ENCODE data around the gene ALOXE3.
"Not testable (repeated sequence)": the region's sequence is repeated elsewhere in the genome, so short reads cannot be mapped to it uniquely, and the experiment has no call there.

Gene ALOXE3

GRCh38 chr17:8073627-8074484 lies 44.5 kb downstream of the ALOXE3 start:
- in situ Hi-C loops (cut with MboI; ENCODE audit: low sequenced_read_pairs), result no loop called here

GRCh38 chr17:8072729-8073461 lies 45.4 kb downstream of the ALOXE3 start:
- in situ Hi-C loops (cut with MboI; ENCODE audit: low sequenced_read_pairs), result no loop called here

- in situ Hi-C loops (cut with MboI; ENCODE audit: low sequenced_read_pairs), result no loop called here
These were observed 46.0 kb downstream of the ALOXE3 start for GRCh38 chr17:8072341-8072728.

GRCh38 chr17:8071496-8071895 lies 46.8 kb downstream of the ALOXE3 start:
- in situ Hi-C loops (cut with MboI; ENCODE audit: low sequenced_read_pairs), result no loop called here

- in situ Hi-C loops (cut with MboI; ENCODE audit: low sequenced_read_pairs), result no loop called here
These were observed 48.8 kb downstream of the ALOXE3 start for GRCh38 chr17:8069587-8069860.

- in situ Hi-C loops (cut with MboI; ENCODE audit: low sequenced_read_pairs), result no loop called here
These were observed 49.4 kb downstream of the ALOXE3 start for GRCh38 chr17:8068736-8069586.

GRCh38 chr17:8067806-8068205 lies 50.5 kb downstream of the ALOXE3 start:
- in situ Hi-C loops (cut with MboI; ENCODE audit: low sequenced_read_pairs), result no loop called here

- in situ Hi-C loops (cut with MboI; ENCODE audit: low sequenced_read_pairs), result no loop called here
These were observed 51.2 kb downstream of the ALOXE3 start for GRCh38 chr17:8066841-8067775.

- in situ Hi-C loops (cut with MboI; ENCODE audit: low sequenced_read_pairs), result no loop called here
These were observed 53.7 kb downstream of the ALOXE3 start for GRCh38 chr17:8064561-8065019.

- in situ Hi-C loops (cut with MboI; ENCODE audit: low sequenced_read_pairs), result no loop called here
These were observed 54.4 kb downstream of the ALOXE3 start for GRCh38 chr17:8063761-8064534.

- in situ Hi-C loops (cut with MboI; ENCODE audit: low sequenced_read_pairs), result no loop called here
These were observed 55.4 kb downstream of the ALOXE3 start for GRCh38 chr17:8062807-8063483.

- in situ Hi-C loops (cut with MboI; ENCODE audit: low sequenced_read_pairs), result no loop called here
These were observed 55.9 kb downstream of the ALOXE3 start for GRCh38 chr17:8062435-8062806.

GRCh38 chr17:8061851-8062250 lies 56.5 kb downstream of the ALOXE3 start:
- in situ Hi-C loops (cut with MboI; ENCODE audit: low sequenced_read_pairs), result not testable (repeated sequence)

GRCh38 chr17:8060274-8060673 lies 58.0 kb downstream of the ALOXE3 start:
- in situ Hi-C loops (cut with MboI; ENCODE audit: low sequenced_read_pairs), result no loop called here

GRCh38 chr17:8059131-8059530 lies 59.2 kb downstream of the ALOXE3 start:
- in situ Hi-C loops (cut with MboI; ENCODE audit: low sequenced_read_pairs), result no loop called here

GRCh38 chr17:8057691-8058114 lies 60.6 kb downstream of the ALOXE3 start:
- in situ Hi-C loops (cut with MboI; ENCODE audit: low sequenced_read_pairs), result no loop called here

GRCh38 chr17:8056976-8057625 lies 61.2 kb downstream of the ALOXE3 start:
- in situ Hi-C loops (cut with MboI; ENCODE audit: low sequenced_read_pairs), result no loop called here

- in situ Hi-C loops (cut with MboI; ENCODE audit: low sequenced_read_pairs), result no loop called here
These were observed 61.9 kb downstream of the ALOXE3 start for GRCh38 chr17:8056232-8056975.

Data from hTERT RPE-1 (cell line).